ENCODE data around the gene PCDHA5. TPM values are rescaled to one million over a fixed set of nuclear protein-coding genes. Genes with fewer than 3 reads are reported as not detected.
"Not testable (repeated sequence)": the region's sequence is repeated elsewhere in the genome, so short reads cannot be mapped to it uniquely, and the experiment has no call there.

Gene PCDHA5
- total RNA-seq, 2 donors from 2014 or later = 0.05 to 0.13 TPM

DNA sequence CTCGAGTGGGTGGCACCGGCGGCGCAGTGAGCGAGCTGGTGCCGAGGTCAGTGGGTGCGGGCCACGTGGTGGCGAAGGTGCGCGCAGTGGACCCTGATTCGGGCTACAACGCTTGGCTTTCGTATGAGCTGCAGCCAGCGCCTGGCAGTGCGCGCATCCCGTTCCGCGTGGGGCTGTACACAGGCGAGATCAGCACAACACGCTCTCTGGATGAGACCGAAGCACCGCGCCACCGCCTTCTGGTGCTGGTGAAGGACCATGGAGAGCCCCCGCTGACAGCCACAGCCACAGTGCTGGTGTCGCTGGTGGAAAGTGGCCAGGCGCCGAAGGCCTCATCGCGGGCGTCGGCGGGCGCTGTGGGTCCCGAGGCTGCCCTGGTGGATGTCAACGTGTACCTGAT lies 2.1 kb downstream of the PCDHA5 start:
- DNase-seq = no peak
- H3K27me3 ChIP-seq = no peaks in the 10 kb centered on the region

DNA sequence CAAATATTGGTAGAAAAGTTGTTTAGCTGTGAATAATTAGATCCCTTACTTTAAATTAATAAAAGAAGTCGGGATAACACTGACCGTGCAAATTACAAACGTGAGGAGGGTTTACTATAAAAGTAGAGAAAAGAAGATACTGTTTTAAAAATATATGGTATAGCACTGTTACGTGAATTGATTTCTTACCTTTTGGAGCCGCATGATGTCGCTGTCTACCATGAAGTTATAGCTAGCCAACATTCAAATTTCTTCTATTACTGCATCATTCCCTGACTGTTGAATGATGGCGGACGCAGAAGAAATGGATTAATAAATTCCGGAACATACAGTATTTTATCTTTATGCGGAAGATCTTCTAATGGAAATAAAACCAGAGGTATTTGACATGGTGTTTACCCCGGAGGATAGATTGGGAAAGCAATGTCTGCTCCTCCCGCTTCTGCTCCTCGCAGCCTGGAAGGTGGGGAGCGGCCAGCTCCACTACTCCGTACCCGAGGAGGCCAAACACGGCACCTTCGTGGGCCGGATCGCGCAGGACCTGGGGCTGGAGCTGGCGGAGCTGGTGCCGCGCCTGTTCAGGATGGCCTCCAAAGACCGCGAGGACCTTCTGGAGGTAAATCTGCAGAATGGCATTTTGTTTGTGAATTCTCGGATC lies 6.4 kb downstream of the PCDHA5 start, which contains the start of gene PCDHA6:
PCDHA6 (plus strand) TSS at position 257 of the 658 bp plus-strand sequence; CDS start at position 389, 132 bp downstream.
- no peak for DNase-seq
- H3K27me3 ChIP-seq = no peaks in the 10 kb centered on the region
- TF ChIP-seq, protein P1, sequence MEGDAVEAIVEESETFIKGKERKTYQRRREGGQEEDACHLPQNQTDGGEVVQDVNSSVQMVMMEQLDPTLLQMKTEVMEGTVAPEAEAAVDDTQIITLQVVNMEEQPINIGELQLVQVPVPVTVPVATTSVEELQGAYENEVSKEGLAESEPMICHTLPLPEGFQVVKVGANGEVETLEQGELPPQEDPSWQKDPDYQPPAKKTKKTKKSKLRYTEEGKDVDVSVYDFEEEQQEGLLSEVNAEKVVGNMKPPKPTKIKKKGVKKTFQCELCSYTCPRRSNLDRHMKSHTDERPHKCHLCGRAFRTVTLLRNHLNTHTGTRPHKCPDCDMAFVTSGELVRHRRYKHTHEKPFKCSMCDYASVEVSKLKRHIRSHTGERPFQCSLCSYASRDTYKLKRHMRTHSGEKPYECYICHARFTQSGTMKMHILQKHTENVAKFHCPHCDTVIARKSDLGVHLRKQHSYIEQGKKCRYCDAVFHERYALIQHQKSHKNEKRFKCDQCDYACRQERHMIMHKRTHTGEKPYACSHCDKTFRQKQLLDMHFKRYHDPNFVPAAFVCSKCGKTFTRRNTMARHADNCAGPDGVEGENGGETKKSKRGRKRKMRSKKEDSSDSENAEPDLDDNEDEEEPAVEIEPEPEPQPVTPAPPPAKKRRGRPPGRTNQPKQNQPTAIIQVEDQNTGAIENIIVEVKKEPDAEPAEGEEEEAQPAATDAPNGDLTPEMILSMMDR (IDR thresholded peaks at IDR 0.05) = no peak
- H3K4me1 ChIP-seq = no peaks in the 10 kb centered on the region
- H3K9ac ChIP-seq (ENCODE audit: low read depth in 2 of 2, low read length in 2 of 2) = no peak within 1 kb of the TSS
- no peak within 1 kb of the TSS for H3K27ac ChIP-seq
- intact Hi-C loops (cut with DNase I) = no loop called here
- H3K36me3 ChIP-seq = no peaks in the 10 kb centered on the region
- no peak within 1 kb of the TSS for H3K4me3 ChIP-seq
- H3K9me3 ChIP-seq = peaks cover 2% of the 10 kb centered on the region

More for the DNA sequence above, 2.1 kb downstream of the PCDHA5 start:
- H3K9ac ChIP-seq (ENCODE audit: low read depth in 2 of 2, low read length in 2 of 2) = no peak overlapping the region
- H3K4me3 ChIP-seq = no peak overlapping the region
- TF ChIP-seq, protein P1 (IDR thresholded peaks at IDR 0.05) = no peak
- H3K4me1 ChIP-seq = no peaks in the 10 kb centered on the region
- intact Hi-C loops (cut with DNase I) = no loop called here
- H3K36me3 ChIP-seq = no peaks in the 10 kb centered on the region
- H3K9me3 ChIP-seq = peaks cover 2% of the 10 kb centered on the region
- no peak overlapping the region for H3K27ac ChIP-seq

DNA sequence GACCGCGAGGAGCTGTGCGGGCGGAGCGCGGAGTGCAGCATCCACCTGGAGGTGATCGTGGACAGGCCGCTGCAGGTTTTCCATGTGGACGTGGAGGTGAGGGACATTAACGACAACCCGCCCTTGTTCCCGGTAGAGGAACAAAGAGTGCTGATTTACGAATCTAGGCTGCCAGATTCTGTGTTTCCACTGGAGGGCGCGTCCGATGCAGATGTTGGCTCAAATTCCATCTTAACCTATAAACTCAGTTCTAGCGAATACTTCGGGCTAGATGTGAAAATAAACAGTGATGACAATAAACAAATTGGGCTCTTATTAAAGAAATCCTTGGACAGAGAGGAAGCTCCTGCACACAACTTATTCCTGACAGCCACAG lies 6.9 kb downstream of the PCDHA5 start:
- Histone ChIP-seq H3K9ac (ENCODE audit: low read depth in 2 of 2, low read length in 2 of 2) (no peak overlapping the region), H3K27ac (no peak overlapping the region), H3K36me3 (no peaks in the 10 kb centered on the region), H3K4me1 (no peaks in the 10 kb centered on the region), H3K4me3 (no peak overlapping the region), H3K27me3 (no peaks in the 10 kb centered on the region), H3K9me3 (peaks cover 2% of the 10 kb centered on the region)
- DNase-seq = no peak
- TF ChIP-seq, protein P1 (IDR thresholded peaks at IDR 0.05) = no peak
- intact Hi-C loops (cut with DNase I) = no loop called here

DNA sequence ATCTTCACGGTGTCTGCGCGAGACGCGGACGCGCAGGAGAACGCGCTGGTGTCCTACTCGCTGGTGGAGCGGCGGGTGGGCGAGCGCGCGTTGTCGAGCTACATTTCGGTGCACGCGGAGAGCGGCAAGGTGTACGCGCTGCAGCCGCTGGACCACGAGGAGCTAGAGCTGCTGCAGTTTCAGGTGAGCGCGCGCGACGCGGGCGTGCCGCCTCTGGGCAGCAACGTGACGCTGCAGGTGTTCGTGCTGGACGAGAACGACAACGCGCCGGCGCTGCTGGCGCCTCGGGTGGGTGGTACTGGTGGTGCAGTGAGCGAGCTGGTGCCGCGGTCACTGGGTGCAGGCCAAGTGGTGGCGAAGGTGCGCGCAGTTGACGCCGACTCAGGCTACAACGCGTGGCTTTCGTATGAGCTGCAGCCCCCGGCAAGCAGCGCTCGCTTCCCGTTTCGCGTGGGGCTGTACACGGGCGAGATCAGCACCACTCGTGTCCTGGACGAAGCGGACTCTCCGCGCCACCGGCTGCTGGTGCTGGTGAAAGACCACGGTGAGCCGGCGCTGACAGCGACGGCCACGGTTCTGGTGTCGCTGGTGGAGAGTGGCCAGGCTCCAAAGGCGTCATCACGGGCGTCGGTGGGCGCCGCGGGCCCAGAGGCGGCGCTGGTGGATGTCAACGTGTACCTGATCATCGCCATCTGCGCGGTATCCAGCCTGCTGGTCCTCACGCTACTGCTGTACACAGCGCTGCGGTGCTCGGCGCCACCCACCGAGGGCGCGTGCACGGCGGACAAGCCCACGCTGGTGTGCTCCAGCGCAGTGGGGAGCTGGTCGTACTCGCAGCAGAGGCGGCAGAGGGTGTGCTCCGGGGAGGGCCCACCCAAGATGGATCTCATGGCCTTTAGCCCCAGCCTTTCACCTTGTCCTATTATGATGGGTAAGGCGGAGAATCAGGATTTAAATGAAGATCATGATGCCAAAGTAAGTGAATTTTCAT lies 8.4 kb downstream of the PCDHA5 start:
- intact Hi-C loops (cut with DNase I); H3K27me3 ChIP-seq; DNase-seq: not testable (repeated sequence)

DNA sequence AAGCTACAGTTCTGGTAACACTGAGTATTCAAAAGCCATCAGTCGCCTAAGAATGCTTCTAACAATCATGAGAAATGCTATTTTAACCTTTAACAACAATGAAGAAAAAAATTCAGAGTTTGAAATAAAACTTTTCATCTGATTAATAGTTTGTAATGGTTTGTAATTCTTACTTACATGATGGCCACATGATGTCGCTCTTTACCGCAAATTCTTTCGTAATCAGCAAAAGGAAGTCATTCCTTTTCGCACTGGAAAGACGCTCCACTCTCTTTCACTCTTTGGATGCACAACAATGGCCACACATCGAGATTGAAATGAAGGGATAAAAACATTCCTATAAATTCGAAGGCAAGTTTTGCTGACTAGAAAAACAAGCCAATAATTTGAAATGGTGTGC lies 12.6 kb downstream of the PCDHA5 start, which contains the start of gene PCDHA7:
PCDHA7 (plus strand) TSS at position 277 of the 400 bp plus-strand sequence; CDS start at position 392, 115 bp downstream.
- Histone ChIP-seq H3K4me1 (no peaks in the 10 kb centered on the region), H3K27me3 (no peaks in the 10 kb centered on the region), H3K9ac (ENCODE audit: low read depth in 2 of 2, low read length in 2 of 2) (no peak within 1 kb of the TSS), H3K4me3 (no peak within 1 kb of the TSS), H3K36me3 (no peaks in the 10 kb centered on the region), H3K9me3 (no peaks in the 10 kb centered on the region), H3K27ac (no peak within 1 kb of the TSS)
- no peak for DNase-seq
- intact Hi-C loops (cut with DNase I) = no loop called here
- TF ChIP-seq, protein P1 (IDR thresholded peaks at IDR 0.05) = no peak

More for the DNA sequence above, 8.4 kb downstream of the PCDHA5 start:
- not testable (repeated sequence) for H3K36me3 ChIP-seq; H3K9ac ChIP-seq (ENCODE audit: low read depth in 2 of 2, low read length in 2 of 2); H3K27ac ChIP-seq; H3K9me3 ChIP-seq; H3K4me1 ChIP-seq; H3K4me3 ChIP-seq

DNA sequence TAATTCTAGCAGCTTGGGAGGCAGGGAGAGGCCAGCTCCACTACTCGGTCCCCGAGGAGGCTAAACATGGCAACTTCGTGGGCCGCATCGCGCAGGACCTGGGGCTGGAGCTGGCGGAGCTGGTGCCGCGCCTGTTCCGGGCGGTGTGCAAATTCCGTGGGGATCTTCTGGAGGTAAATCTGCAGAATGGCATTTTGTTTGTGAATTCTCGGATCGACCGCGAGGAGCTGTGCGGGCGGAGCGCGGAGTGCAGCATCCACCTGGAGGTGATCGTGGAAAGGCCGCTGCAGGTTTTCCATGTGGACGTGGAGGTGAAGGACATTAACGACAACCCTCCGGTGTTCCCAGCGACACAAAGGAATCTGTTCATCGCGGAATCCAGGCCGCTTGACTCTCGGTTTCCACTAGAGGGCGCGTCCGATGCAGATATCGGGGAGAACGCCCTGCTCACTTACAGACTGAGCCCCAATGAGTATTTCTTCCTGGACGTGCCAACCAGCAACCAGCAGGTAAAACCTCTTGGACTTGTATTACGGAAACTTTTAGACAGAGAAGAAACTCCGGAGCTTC lies 13.1 kb downstream of the PCDHA5 start:
- H3K36me3 ChIP-seq; H3K27ac ChIP-seq; H3K27me3 ChIP-seq; H3K4me1 ChIP-seq; H3K9me3 ChIP-seq; intact Hi-C loops (cut with DNase I); DNase-seq; H3K9ac ChIP-seq (ENCODE audit: low read depth in 2 of 2, low read length in 2 of 2); H3K4me3 ChIP-seq: not testable (repeated sequence)
